Heart right ventricle (tissue), 16 donors: ENCODE data around the gene LPO. TPM values are rescaled to one million over a fixed set of nuclear protein-coding genes. Genes with fewer than 3 reads are reported as not detected.

Experiments
- ATAC-seq, 8 donors: fragments of 200-7000 bp; cut with Tn5 transposase; one replicate each; pipeline ENCODE4 v1.9.1; 2020; ENCODE audit warnings: mild to moderate bottlenecking in 8 of 8, moderate library complexity in 8 of 8, moderate number of reproducible peaks in 1 of 8
- DNase-seq, 2 donors: peaks; one replicate each; pipeline ENCODE4 v3.0.0-alpha.2; 2020
- H3K27ac ChIP-seq, 10 donors: fragments of 200-600 bp; sonication (generic) in 2 of 10; one replicate each; pipeline versions ENCODE4 v1.5.0 to v1.8.0; 2020 to 2022; ENCODE audit warnings: mild to moderate bottlenecking in 3 of 10
- H3K27me3 ChIP-seq, 7 donors: fragments of 200-600 bp; one replicate each; pipeline ENCODE4 v1.8.0; 2021 to 2022; ENCODE audit warnings: mild to moderate bottlenecking in 2 of 7
- H3K36me3 ChIP-seq, 9 donors: fragments of 200-600 bp; sonication (generic) in 1 of 9; one replicate each; pipeline versions ENCODE4 v1.5.0 to v1.8.0; 2020 to 2022; ENCODE audit warnings: mild to moderate bottlenecking in 2 of 9
- H3K4me1 ChIP-seq, 9 donors: fragments of 200-600 bp; sonication (generic) in 1 of 9; one replicate each; pipeline versions ENCODE4 v1.5.0 to v1.8.0; 2020 to 2022; ENCODE audit warnings: mild to moderate bottlenecking in 4 of 9
- H3K4me3 ChIP-seq, 10 donors: fragments of 200-600 bp; sonication (generic) in 2 of 10; one replicate each; pipeline versions ENCODE4 v1.5.0 to v1.8.0; 2020 to 2022; ENCODE audit warnings: mild to moderate bottlenecking in 7 of 10, moderate library complexity in 2 of 10
- H3K9me3 ChIP-seq, 11 donors: fragments of 200-600 bp in 10 of 11; sonication (generic) in 2 of 11; one replicate each; pipeline versions ENCODE4 v1.5.0 to v1.8.0; 2013 to 2022; ENCODE audit warnings: mild to moderate bottlenecking in 2 of 11, control low read depth in 1 of 11, moderate library complexity in 1 of 11
- WGBS, 2 donors: extraction: QIAGEN DNeasy Blood & Tissue Kit; methylation state at CpG; one replicate each; pipeline ENCODE4 v1.1.7; 2013; ENCODE audit warnings: inconsistent platforms in 1 of 2; 5-methylcytosine and 5-hydroxymethylcytosine counted together
- intact Hi-C, 10 donors: fragments of 100-400 bp; cut with DNase I; formaldehyde crosslinking; loops; one replicate each; pipeline versions ENCODE4 v1.11.1 to v1.14.2; 2022
- long read RNA-seq, 3 donors: library from polyadenylated mRNA; unstranded; transcript quantifications; one replicate each; pipeline ENCODE4 v2.0.0, GENCODE V29; 2020 to 2021
- polyA plus RNA-seq, 2 donors: library from polyadenylated mRNA; stranded (reverse); fragments of 200-250 nt; gene quantifications; one replicate each; pipeline ENCODE4 v1.2.3, GENCODE V29; 2013
- total RNA-seq, 10 donors: library from RNA; stranded (reverse); fragmentation: NEBNext Ultra II Directional in 3 of 10; extraction: Animal tissue kit (Norgen Biotek cat#: 25700) in 3 of 10; gene quantifications; one replicate each; pipeline versions ENCODE4 v1.2.1 to v1.2.4, GENCODE V29; 2021 to 2023
- TF ChIP-seq, protein P1 (sequence below), 9 donors: fragments of 200-600 bp; sonication (generic) in 2 of 9; IDR thresholded peaks; one replicate each; pipeline versions ENCODE4 v1.5.0 to v1.8.0; 2021 to 2022; ENCODE audit warnings: antibody characterized with exemption in 9 of 9, mild to moderate bottlenecking in 5 of 9, moderate library complexity in 1 of 9
- donor health status: Arrhythmogenic right ventricular cardiomyopathy.
- donor health status: ischemic (EF 13 %, LVEDD 7.1; RV severe dilation, severe dysfunction).
- donor health status: healthy with polysubstance abuse.
- donor health status: DM: no; HTN: yes; CAD: no.
- donor health status: DM: no; HTN: no; CAD: no.
- donor health status: ischemic (EF 25% LVEDD 6.9; RV normal size, moderate dysfunction).
- donor health status: ischemic (EF 25% LVEDD 5.7; RV mildly dilated, moderate dysfunction).
- donor health status: healthy.
- donor health status: DM: yes; HTN: yes; CAD: no.
- donor health status: Ischemic cardiomyopathy.
- donor health status: ischemic (EF 35%, LVEDD 5.7; RV mildly dilated, moderate dysfunction).
- donor health status: nonischemic (EF 11% LVEDD 7.7; RV severe dilation, severe dysfunction).
- donor health status: DM: yes; HTN: yes; CAD: no.
- donor health status: PGD.
- donor health status: ischemic (EF 29% LVEDD 5.4; RV normal size, mild dysfunction).
- donor health status: nonischemic (EF 23%, LVEDD 6.1; RV moderate dilation, normal function).

Gene LPO
- total RNA-seq (not detected), polyA plus RNA-seq (not detected)
- long read RNA-seq, donor 1: 0 reads
- long read RNA-seq, donor 2: 0 reads
- long read RNA-seq, donor 3: 0 reads

- Histone ChIP-seq H3K27me3 (peaks cover 0 to 81% (median 69%) of the 10 kb centered on the region in 7 donors), H3K36me3 (no peaks in the 10 kb centered on the region), H3K27ac (no peak within 1 kb of the TSS), H3K4me1 (no peaks in the 10 kb centered on the region), H3K4me3 (no peak within 1 kb of the TSS), H3K9me3 (no peaks in the 10 kb centered on the region)
- ATAC-seq (no peak), DNase-seq (no peak)
- TF ChIP-seq, protein P1, sequence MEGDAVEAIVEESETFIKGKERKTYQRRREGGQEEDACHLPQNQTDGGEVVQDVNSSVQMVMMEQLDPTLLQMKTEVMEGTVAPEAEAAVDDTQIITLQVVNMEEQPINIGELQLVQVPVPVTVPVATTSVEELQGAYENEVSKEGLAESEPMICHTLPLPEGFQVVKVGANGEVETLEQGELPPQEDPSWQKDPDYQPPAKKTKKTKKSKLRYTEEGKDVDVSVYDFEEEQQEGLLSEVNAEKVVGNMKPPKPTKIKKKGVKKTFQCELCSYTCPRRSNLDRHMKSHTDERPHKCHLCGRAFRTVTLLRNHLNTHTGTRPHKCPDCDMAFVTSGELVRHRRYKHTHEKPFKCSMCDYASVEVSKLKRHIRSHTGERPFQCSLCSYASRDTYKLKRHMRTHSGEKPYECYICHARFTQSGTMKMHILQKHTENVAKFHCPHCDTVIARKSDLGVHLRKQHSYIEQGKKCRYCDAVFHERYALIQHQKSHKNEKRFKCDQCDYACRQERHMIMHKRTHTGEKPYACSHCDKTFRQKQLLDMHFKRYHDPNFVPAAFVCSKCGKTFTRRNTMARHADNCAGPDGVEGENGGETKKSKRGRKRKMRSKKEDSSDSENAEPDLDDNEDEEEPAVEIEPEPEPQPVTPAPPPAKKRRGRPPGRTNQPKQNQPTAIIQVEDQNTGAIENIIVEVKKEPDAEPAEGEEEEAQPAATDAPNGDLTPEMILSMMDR (IDR thresholded peaks at IDR 0.05): no peak
- WGBS, 2 donors: 66 to 77% methylated on average over 5 of the region's 5 CpGs
- intact Hi-C loops: loop anchor here in 1 of 10 donors (10.0 kb wide), 1 partner anchor 57 kb away; no protein-coding TSS in a partner anchor
Measured at GRCh38 chr17:58238147-58238634, at the start of gene LPO. Gene LPO (plus strand): TSS chr17:58238584. CDS start chr17:58242980, 4,396 bp downstream.

DNA sequence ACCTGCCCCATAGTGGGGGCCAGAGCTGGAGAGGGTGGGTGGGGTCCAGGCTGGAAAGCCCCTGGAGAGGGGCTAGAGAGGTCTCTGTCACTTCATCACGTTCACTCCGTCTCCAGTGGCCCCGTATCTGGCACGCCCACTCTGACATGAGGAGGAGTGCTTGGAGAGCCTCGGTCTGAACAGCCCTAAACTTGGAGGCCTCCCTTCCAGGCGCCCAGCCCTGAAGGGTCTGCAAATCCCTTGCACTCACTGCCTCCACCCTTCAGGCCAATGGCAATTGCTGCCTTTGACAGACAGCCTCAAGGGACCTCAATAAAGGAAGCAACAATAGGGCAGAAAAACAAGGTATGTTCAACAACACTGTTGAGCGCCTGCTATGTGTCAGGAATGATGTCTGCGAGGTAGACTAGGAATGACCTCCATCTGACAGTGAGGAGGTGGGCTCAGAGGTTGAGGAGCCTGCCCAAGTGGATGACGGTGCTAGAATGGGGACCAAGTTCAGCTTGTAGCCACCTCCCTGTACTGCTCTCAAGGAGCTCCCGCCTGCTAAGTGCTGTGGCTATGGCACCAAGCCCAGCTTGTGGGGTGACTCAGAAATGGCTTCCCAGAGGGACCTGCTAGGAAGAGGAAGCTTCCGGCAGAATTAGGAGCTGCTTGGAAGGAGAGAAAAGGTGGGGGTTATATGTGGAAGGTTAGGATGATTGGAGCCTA lies 48.8 kb upstream of the LPO start:
- 53 to 55% methylated on average over 11 of the region's 11 CpGs for WGBS, 2 donors
- H3K36me3 ChIP-seq: no peaks in the 10 kb centered on the region
- DNase-seq (peak; percentile 32 to 39), ATAC-seq (peak; percentile 41 to 80 (median 54))
- H3K4me1 ChIP-seq: peaks cover 0 to 12% (median 7%) of the 10 kb centered on the region in 9 donors
- intact Hi-C loops: no loop called here
- H3K9me3 ChIP-seq: no peaks in the 10 kb centered on the region
- TF ChIP-seq, protein P1 (IDR thresholded peaks at IDR 0.05): no peak
- H3K27ac ChIP-seq: no peak overlapping the region
- H3K27me3 ChIP-seq: peaks cover 0 to 57% (median 36%) of the 10 kb centered on the region in 7 donors
- H3K4me3 ChIP-seq: no peak overlapping the region

DNA sequence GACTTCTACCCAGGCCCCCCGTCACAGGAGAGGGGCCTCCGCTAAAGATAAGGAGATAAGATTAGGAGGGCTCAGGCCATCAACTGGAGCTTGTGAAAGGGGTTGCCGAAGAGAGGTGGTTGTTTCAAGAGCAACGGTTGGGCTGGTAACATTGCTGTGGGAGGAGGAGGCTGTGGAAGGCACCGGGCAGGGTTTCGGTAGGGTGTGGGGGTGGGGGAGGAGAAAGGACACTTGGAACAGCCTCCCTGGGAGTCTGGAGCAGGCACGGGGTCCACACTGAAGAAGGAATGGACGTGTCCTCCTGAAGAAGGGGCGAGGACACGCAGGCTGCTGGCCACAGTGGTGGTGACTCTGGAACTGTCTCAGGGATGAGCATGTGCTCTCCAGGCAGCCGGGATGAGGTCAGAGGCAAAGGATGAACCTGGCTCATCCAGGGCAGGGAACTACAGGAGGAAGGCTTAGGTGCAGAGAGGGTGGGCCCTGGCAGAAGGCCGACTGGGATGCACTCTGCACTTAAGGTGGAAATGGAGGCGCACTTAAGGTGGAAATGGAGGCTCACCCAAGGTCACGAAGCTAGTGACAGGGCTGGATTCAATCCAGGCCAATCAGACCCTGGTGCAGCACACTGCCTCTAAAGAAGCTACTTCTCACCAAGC lies 47.0 kb upstream of the LPO start:
- no peaks in the 10 kb centered on the region for H3K9me3 ChIP-seq
- ATAC-seq: no peak
- H3K4me3 ChIP-seq: no peak overlapping the region
- TF ChIP-seq, protein P1 (IDR thresholded peaks at IDR 0.05): no peak
- H3K4me1 ChIP-seq: peaks cover 0 to 12% (median 7%) of the 10 kb centered on the region in 9 donors
- intact Hi-C loops: no loop called here
- H3K27ac ChIP-seq: no peak overlapping the region
- no peak for DNase-seq
- peaks cover 0 to 64% (median 36%) of the 10 kb centered on the region in 7 donors for H3K27me3 ChIP-seq
- H3K36me3 ChIP-seq: no peaks in the 10 kb centered on the region
- 25 to 29% methylated on average over 14 of the region's 14 CpGs for WGBS, 2 donors

DNA sequence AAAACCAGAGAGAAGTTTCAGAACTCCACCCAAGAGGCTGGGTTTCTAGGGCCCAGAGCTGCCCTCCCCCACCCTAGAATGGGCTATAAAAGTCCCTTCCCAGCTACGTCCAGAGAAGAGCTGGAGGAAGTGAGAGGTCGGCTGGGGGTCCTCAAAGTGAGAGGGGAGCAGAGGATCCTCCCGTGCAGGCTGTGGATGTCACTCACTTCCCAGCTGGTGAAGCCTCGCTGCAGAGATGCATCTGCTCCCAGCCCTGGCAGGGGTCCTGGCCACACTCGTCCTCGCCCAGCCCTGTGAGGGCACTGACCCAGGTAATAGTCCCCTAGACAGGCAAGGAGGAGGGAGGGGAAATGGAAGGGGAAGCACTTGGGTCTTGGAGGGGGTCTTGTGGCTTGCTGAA lies 45.8 kb upstream of the LPO start, which contains the start of gene EPX:
EPX (plus strand) TSS at position 115 of the 400 bp plus-strand sequence; CDS start at position 236, 121 bp downstream.
- ATAC-seq: peak in 1 of 8 donors; percentile 9
- H3K9me3 ChIP-seq: no peaks in the 10 kb centered on the region
- intact Hi-C loops: no loop called here
- no peak within 1 kb of the TSS for H3K27ac ChIP-seq
- no peaks in the 10 kb centered on the region for H3K36me3 ChIP-seq
- H3K27me3 ChIP-seq: peaks cover 0 to 65% (median 35%) of the 10 kb centered on the region in 7 donors
- H3K4me1 ChIP-seq: peaks cover 0 to 12% (median 7%) of the 10 kb centered on the region in 9 donors
- WGBS, 2 donors: 30 to 52% methylated on average over 6 of the region's 6 CpGs
- no peak for DNase-seq
- H3K4me3 ChIP-seq: no peak within 1 kb of the TSS
- TF ChIP-seq, protein P1 (IDR thresholded peaks at IDR 0.05): no peak
